Type B pancreatic cell (in vitro differentiated cells): Measurements from ENCODE around the gene TMC4. TPM values are rescaled to one million over a fixed set of nuclear protein-coding genes. Genes with fewer than 3 reads are reported as not detected.
"Not testable (repeated sequence)": the region's sequence is repeated elsewhere in the genome, so short reads cannot be mapped to it uniquely, and the experiment has no call there.

Source experiments
- DNase-seq: peaks from one replicate; pipeline ENCODE4 v3.0.0; 2021; ENCODE audit warnings: mixed read lengths; ENCODE audit not compliant: unreplicated experiment; ENCODE audit errors: extremely low spot score
- H3K27ac Mint-ChIP-seq: 2 replicates; pipeline ENCODE4 v1.8.0; 2021; ENCODE audit warnings: mild to moderate bottlenecking, mixed read lengths
- H3K27me3 Mint-ChIP-seq: 2 replicates; pipeline ENCODE4 v1.8.0; 2021; ENCODE audit warnings: mixed read lengths
- H3K36me3 Mint-ChIP-seq: 2 replicates; pipeline ENCODE4 v1.8.0; 2021; ENCODE audit warnings: mixed read lengths
- H3K4me1 Mint-ChIP-seq: one replicate; pipeline ENCODE4 v1.8.0; 2021; ENCODE audit warnings: mixed read lengths; ENCODE audit not compliant: unreplicated experiment
- H3K4me3 Mint-ChIP-seq: 2 replicates; pipeline ENCODE4 v1.8.0; 2021; ENCODE audit warnings: mild to moderate bottlenecking, mixed read lengths
- H3K9me3 Mint-ChIP-seq: 2 replicates; pipeline ENCODE4 v1.8.0; 2021; ENCODE audit warnings: mixed read lengths
- total RNA-seq: library from RNA; stranded (reverse); gene quantifications from 2 replicates; pipeline ENCODE4 v1.2.1, GENCODE V29; 2021; ENCODE audit warnings: low replicate concordance
- TF ChIP-seq, protein P1 (sequence below): fragments of 200-600 bp; sonication (generic); conservative IDR thresholded peaks from 2 replicates; pipeline ENCODE4 v1.5.0; 2021; ENCODE audit warnings: antibody characterized with exemption, mild to moderate bottlenecking

TMC4 gene
- total RNA-seq, 1 donor from 2014 or later = 24.2 TPM

DNA sequence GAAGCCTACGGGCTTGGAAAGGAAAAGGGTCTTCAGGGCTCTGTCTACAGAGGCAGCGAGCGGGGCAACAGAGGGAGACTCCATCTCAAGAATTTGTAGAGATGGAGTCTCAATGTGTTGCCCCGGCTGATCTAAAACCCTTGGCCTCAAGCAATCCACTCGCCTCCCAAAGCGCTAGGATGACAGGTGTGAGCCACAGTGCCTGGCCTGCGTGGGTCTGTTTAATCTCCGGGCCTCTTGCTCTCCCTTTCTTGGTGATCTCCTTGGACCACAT, 35.8 kb upstream of the TMC4 start:
- TF ChIP-seq, protein P1, sequence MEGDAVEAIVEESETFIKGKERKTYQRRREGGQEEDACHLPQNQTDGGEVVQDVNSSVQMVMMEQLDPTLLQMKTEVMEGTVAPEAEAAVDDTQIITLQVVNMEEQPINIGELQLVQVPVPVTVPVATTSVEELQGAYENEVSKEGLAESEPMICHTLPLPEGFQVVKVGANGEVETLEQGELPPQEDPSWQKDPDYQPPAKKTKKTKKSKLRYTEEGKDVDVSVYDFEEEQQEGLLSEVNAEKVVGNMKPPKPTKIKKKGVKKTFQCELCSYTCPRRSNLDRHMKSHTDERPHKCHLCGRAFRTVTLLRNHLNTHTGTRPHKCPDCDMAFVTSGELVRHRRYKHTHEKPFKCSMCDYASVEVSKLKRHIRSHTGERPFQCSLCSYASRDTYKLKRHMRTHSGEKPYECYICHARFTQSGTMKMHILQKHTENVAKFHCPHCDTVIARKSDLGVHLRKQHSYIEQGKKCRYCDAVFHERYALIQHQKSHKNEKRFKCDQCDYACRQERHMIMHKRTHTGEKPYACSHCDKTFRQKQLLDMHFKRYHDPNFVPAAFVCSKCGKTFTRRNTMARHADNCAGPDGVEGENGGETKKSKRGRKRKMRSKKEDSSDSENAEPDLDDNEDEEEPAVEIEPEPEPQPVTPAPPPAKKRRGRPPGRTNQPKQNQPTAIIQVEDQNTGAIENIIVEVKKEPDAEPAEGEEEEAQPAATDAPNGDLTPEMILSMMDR = no peak
- Mint-ChIP-seq H3K36me3 (peaks cover 24% of the 10 kb centered on the region), H3K4me3 (no peak overlapping the region), H3K27ac (peak overlapping the region; percentile 95), H3K9me3 (peaks cover 6% of the 10 kb centered on the region), H3K4me1 (peaks cover 31% of the 10 kb centered on the region), H3K27me3 (no peaks in the 10 kb centered on the region)
- DNase-seq = no peak

DNA sequence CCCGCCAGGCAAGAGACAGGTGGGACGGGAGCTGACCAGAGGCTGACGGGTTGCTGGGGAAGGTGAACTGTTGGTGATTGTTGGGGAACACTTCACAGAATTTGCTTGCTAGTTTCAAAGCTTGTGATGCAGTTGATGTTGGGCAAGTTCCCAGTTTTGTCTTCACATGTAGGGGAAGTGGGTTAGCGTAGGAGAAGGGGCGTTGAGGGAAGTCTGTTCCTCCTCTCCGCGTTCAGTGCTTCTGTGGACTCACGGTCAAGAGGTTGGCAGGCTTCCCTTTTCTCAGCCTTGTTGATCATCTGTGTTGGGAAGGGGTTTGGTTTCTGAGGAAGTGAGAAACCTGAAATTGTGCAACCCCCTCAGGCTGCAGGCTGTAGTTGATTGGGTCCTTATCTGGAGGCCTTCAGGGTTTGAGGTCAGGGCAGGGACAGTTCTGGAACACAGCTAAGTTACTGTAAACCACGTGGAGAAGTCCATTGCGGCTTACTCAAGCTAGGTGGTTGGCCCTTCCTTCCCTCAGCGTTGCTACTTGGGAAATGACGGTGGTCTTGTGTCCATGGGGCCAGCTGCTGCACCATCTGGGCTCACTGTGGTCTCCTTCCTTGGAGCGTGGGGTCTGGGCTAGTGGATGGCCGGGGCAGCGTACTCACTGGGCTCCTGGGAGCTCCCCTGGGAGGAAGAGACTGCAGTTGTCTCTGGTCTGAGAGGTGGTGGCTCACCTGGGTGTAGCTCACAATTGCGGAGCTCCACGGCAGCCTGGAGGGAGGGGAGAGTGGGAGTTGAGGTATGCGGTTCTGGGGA, 35.2 kb upstream of the TMC4 start:
- Mint-ChIP-seq H3K27me3 (no peaks in the 10 kb centered on the region), H3K27ac (peak overlapping the region; percentile 85), H3K4me1 (peaks cover 35% of the 10 kb centered on the region), H3K36me3 (peaks cover 27% of the 10 kb centered on the region), H3K4me3 (peak overlapping the region; percentile 61), H3K9me3 (peaks cover 6% of the 10 kb centered on the region)
- TF ChIP-seq, protein P1 = no peak
- no peak for DNase-seq

DNA sequence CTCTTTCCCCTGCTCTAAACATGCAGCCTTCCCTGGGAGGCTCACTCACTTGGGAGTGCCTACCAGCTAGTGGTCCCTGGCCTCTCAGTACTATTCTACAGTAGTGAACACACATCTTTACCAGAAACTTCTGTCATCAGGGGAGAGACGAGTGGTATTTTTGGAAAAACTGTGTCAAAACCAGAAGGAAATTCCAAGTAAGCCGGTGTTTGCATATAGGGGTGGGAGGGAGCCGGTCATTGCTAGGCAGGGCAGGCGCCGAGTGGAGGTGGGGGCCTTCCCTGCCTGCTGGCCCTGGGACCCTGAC, 34.7 kb upstream of the TMC4 start:
- peaks cover 33% of the 10 kb centered on the region for H3K36me3 Mint-ChIP-seq
- no peak for DNase-seq
- no peak overlapping the region for H3K4me3 Mint-ChIP-seq
- H3K27ac Mint-ChIP-seq = peak overlapping the region; percentile 85
- no peaks in the 10 kb centered on the region for H3K27me3 Mint-ChIP-seq
- peaks cover 6% of the 10 kb centered on the region for H3K9me3 Mint-ChIP-seq
- peaks cover 40% of the 10 kb centered on the region for H3K4me1 Mint-ChIP-seq
- TF ChIP-seq, protein P1 = no peak

DNA sequence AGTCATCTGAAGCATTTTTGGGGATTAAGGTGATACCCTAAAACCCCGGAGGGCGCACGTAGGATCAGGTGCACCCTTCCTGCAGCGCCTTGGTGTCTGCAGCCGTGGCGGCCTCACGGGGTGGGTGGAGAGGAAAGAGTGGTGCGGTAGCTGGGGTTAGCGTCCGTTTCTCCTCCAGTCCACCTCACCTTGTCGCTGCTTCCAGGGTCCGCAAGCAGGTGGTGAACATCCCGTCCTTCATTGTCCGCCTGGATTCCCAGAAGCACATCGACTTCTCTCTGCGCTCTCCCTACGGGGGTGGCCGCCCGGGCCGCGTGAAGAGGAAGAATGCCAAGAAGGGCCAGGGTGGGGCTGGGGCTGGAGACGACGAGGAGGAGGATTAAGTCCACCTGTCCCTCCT, 34.2 kb upstream of the TMC4 start:
- not testable (repeated sequence) for H3K9me3 Mint-ChIP-seq, DNase-seq, H3K4me3 Mint-ChIP-seq, H3K27me3 Mint-ChIP-seq
- Mint-ChIP-seq H3K4me1 (peaks cover 43% of the 10 kb centered on the region), H3K36me3 (peaks cover 37% of the 10 kb centered on the region), H3K27ac (peak overlapping the region; percentile 85)

DNA sequence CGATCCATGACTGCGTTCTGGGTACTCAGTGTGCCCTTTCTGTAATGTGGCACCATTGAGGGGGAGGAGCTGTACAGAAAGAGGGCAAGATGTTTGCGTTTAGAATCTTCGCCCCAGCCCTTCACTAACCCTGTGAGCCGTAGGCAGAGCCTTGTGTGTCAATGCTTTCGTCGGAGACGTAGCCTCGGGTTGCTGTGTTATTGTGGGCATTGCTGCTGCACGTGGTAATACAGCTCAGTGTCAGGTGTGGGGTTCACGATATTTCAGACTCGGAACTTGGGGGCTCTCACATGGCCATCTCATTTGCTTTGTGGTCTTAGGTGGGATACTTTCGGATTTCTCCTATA, 33.8 kb upstream of the TMC4 start:
- H3K9me3 Mint-ChIP-seq = peaks cover 6% of the 10 kb centered on the region
- TF ChIP-seq, protein P1 = no peak
- H3K27ac Mint-ChIP-seq = peak overlapping the region; percentile 85
- no peak for DNase-seq
- H3K36me3 Mint-ChIP-seq = peaks cover 37% of the 10 kb centered on the region
- no peak overlapping the region for H3K4me3 Mint-ChIP-seq
- peaks cover 43% of the 10 kb centered on the region for H3K4me1 Mint-ChIP-seq
- no peaks in the 10 kb centered on the region for H3K27me3 Mint-ChIP-seq

DNA sequence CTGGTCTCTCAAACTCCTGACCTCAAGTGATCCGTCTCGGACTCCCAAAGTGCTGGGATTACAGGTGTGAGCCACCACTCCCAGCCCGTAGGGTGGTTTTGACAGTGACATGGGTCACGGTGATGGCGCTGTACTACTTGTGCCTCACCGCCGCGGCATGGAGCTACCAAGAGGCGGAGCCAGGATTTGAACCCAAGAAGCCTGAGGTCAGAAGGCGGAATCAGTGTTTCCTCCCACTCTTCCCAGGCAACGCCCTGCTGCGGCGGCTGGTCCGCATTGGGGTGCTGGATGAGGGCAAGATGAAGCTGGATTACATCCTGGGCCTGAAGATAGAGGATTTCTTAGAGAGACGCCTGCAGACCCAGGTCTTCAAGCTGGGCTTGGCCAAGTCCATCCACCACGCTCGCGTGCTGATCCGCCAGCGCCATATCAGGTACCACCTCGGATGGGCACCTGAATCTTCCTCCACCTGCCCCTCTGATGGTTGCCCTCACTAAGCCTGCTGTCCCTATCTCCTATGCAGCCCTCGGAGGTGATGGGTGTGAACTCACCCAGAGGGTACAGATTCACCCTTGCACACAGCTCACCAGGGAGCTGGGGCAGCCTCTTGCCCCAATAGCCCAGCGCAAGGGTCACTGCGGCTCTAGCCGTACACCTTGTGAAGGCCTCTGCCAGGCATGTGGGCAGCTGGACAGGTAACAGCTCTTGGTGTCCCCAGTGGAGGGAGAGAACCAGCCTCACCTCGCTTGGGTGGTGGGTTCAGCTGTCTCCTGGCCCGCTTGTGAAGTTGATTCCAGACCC, 33.3 kb upstream of the TMC4 start:
- no peak overlapping the region for H3K4me3 Mint-ChIP-seq
- H3K27me3 Mint-ChIP-seq = no peaks in the 10 kb centered on the region
- peak overlapping the region; percentile 85 for H3K27ac Mint-ChIP-seq
- H3K4me1 Mint-ChIP-seq = peaks cover 42% of the 10 kb centered on the region
- TF ChIP-seq, protein P1 = no peak
- H3K36me3 Mint-ChIP-seq = peaks cover 35% of the 10 kb centered on the region
- H3K9me3 Mint-ChIP-seq = peaks cover 5% of the 10 kb centered on the region
- no peak for DNase-seq
